Fibroblast of peridontal ligament (primary cell): ENCODE results near the gene TEX14.
A peak's percentile ranks its signal among the peaks of the same experiment; 100 is the strongest.
"Not testable (repeated sequence)": the region's sequence is repeated elsewhere in the genome, so short reads cannot be mapped to it uniquely, and the experiment has no call there.

Experiments
- DNase-seq: peaks from one replicate; pipeline ENCODE4 v3.0.0-alpha.2; 2010; ENCODE audit errors: extremely low read depth

The TEX14 gene

DNA sequence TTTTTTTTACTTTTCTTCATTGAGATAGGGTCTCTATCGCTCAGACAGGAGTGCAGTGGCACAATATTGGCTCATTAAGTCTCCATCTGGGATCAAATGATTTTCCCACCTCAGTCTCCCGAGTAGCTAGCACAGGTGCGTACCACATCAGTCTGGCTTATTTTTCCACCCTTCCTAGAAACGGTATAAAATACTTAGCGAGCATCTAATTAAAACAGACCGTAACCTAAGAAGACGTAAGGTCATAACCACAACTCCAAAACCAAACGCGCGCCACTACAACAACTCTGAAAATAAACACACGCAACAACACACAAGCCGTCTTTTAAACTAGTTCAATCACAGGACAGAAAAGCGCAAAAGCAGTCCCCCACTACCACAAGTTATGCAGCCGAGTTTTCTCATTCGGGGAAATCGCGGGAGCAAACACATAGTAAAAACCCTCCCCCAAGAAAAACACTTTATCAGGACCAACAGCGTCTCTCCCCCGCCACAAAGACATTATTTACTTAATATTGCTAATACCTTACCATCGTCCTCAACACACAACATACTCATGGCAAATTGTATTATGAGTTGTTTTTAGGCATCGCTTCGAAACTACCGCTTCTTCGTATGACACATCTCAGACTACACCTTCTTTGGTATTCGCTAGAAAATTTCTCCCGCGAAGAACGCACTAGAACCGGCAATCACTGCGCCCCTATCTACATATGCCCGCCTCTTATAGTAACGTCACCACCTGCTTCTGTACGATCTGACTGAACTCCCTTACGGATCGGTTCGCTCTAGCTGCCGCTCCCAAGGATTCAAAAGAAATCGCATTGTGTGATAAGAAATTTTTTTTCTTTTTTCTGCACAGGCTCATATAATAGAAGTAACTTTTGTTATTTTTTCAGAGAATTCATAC is 32.8 kb downstream of the TEX14 start:
- peak; percentile 95 for DNase-seq

DNA sequence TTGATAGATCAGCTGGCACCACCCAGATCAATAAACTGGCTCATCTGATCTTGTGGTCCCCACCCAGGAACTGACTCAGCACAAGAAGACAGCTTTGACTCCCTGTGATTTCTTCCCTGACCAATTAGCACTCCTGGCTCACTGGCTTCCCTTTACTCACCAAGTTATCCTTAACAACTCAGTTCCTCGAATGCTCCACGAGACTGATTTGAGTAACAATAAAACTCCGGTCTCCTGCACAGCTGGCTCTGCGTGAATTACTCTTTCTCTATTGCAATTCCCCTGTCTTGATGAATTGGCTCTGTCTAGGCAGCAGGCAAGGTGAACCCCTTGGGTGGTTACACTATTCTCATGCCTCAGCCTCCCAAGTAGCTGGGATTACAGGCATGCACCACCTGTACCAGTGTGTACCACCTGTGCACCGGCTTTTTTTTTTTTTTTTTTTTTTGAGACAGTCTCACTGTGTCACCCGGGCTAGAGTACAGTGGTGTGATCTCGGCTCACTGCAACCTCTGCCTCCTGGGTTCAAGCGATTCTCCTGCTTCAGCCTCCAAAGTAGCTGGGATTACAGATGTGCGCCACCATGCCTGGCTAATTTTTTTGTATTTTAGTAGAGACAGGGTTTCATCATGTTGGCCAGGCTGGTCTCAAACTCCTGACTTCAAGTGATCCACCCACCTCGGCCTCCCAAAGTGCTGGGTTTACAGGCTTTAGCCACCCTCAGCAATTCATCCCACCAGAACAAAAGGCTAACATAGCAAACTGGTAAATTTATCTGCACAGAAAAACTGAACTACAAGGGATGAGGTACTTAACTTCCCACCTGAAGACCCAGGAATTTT is 33.7 kb downstream of the TEX14 start:
- DNase-seq, result not testable (repeated sequence)

DNA sequence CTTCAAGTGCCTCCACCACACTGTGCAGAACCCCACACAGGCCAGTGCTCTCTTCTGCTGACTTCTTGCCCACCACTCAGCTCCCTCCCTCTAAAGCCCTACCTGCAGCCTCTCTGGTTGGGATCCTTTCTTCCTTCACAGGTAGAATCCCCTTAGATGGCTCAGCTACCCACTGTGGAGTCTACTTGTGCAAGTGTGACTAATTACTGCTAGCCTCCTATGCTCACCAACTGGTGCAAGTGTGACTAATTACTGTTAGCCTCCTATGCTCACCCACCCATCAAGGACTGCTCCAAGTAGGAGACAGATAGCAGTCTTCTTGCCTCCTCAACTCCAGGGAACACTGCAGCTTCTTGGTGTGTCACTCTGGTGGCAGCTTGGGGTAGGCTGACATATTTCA is 43.6 kb downstream of the TEX14 start:
- DNase-seq, result no peak

DNA sequence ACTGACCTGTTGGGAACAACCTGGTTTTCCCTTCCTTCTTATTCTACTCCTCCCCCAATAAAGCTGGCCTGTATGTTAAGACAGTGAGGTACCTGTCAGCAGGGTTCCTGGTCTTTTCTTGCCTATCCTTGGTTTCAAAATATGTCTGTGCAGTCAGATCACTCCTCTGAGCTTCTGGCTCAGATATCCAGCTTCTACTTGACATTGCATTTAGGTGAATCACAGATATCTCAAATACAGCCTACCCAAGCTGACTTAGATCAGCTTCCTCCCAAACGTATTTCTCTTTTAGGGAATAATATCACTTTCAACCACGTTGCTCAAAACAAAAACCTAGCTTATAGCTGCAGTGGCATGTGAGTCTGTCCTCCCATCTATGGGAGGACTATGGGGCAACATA is 48.7 kb downstream of the TEX14 start:
- peak; percentile 61 for DNase-seq

DNA sequence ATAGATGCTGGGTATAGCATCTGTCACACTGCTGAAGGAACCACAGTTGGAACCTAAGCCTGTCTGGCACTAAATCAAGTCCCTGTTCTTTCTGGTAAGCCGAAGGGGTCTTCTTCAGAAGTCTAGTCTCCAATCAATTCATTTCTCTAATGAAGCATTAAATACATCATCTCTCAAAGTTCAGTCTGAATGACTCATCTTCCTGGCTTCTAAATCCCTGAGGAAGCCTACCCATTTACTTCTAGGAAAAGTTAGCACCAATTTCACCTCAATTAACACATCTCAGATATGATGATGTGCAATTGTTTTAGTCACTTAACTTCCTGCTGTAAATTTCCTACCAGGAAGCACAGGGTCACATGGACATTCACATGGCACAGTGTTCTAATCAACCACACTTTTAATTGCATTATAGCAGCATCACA is 49.9 kb downstream of the TEX14 start:
- DNase-seq, result no peak

DNA sequence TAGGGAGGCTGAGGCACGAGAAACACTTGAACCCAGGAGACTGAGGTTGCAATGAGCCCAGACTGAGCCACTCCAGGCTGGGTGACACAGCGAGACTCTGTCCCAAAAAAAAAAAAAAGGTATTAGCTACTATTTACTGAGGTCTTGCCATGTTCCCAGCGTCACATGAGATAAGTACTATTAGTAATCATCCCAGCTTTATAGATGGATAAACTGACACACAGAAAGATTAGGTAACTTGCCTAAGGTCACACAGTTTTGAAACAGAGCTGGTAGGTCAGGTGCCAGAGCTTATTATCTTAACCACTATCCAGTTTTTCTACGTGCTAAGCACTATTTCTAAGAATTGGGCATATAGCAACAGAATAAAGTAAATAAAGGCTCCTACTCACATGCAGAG is 51.6 kb downstream of the TEX14 start:
- no peak for DNase-seq

DNA sequence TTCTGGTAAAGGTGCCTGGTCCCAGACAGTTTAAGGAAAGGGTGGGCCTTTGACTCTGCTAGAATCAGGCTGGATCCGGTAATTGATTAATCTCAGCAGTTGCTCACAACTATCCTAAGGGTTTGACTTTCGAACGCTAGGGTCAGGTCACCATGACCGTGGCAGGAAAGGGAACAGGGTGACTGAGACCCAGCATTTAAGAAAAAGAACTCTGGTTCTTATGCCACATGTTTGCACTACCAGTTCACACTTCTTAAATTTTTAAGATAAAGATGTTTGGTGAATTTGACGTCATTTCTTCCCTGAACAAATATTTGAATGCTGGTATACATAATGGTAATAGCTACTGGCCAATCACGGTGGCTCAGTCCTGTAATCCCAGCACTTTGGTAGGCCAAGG is 52.2 kb downstream of the TEX14 start:
- no peak for DNase-seq

DNA sequence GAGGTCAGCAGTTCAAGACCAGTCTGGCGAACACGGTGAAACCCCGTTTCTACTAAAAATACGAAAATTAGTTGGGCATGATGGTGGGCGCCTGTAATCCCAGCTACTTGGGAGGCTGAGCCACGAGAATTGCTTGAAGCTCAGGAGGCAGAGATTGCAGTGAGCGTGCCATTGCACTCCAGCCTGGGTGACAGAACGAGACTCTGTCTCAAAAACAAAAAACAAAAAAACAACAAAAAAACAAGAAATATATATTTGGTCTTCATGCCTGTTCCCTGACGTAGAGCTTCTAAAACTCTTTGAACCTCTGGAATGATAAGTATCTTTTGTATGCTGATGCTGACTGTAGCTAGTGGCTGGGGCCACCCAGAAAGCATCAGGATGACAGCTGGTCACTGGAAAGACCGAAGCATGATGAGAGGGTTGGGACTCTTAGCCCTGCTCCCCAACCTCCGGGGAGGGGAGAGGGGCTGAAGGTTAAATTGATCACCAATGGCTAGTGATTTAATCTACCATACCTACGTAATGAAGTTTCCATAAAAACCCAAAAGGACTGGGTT is 54.8 kb downstream of the TEX14 start:
- DNase-seq, result no peak

DNA sequence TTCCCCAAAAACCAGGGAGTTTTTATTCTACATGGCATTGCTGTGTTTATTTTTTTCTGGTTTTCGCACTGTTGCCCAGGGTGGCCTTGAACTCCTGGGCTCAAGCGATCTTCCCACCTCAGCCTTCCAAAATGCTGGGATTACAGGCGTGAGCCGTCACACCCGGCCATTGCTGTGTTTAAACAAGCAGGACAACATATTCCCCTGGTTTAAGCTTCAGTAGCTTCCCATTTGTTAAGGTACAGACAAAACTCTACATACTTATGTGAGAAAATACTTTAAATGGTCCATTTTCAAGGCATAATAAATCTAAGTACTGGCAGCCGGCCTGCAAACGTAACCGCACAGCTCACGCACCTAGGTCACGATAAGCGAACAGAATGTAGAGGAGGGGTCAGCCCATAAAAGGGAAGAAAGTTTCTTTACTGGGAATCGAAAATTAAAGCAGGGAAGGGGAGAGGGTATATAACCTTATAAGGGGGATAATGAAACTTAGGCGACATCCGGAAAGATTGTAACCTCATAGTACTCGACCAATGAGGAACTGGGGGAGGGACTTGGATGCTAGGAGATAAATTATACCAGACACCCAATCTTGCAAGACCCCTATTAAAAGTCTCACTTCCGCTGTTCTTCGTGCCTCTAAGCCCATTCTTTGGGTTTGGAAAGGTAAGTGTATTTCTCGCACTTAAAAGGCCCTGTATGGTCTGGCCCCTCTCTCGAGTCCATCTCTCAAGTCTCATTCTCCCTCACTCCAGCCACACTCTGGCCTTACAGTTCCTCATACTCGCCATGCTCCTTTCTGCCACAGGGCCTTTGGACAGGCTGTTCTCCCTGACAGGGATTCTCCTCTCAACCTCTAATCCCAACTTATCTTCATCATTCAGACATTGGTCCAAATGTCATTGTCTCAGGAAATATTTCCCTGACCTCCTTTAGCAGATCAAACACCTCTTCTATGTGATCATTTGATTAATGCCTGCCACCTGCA is 59.2 kb downstream of the TEX14 start:
- DNase-seq, result no peak

DNA sequence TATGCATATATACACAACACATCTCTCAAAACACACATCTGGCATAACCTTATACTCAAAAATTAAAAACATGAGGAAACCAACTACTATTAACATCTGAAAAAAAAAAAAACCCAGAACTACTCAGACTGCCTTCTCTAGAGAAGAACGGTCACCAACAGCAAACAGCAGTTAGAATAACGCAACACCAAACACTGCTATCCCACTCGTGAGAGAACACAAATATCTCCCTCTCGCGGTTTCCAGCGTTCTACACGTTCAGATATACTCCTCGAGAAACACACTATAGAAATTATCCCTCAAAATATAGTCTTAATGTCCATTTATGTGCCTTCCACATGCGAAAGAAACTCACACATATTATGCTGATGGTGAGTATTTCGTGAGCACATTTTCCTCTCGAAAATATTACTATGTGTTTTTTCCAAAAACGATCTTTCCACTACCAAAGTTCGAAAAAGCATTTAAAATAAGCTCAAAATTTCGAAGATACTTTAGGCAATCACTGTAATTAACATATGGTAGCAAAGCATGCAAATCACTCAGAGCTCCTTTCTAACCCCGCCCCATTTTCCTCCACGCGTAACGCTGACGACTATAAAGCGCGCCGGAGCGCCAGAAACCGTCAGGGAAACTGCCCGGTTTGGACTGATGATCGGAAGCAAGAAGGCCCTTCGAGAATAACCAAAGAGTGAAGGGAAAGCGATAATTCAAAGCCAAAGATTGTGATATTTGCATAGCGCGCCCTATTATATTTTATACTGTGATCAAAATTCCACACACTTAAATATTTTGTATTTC is 60.1 kb downstream of the TEX14 start:
- peak; percentile 97 for DNase-seq

DNA sequence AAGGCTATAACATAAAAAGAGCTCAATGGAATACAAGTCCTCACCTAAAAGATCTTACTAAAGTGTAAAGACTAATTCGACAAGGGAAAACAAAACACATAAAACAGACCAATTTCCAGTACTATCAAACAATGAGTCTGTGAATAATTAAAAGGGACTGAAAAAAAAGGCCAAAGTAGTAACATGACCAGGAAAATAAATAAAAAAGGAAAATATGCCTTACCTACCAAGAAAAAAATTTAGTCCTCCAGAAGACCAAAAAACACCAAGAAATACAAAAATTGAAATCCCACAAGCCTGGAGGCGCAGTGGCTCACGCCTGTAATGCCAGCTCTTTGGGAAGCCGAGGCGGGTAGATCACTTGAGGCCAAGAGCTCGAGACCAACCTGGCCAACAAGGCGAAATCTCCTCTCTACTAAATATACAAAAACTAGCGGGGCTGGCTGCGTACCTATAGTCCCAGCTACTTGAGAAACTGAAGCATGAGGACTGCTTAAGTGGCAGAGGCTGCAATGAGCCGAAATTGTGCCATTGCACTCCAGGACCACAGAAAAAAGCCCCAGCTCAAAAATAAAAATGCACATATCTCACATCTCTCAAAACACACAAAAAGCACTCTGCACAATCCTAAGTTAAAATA is 60.8 kb downstream of the TEX14 start:
- no peak for DNase-seq

DNA sequence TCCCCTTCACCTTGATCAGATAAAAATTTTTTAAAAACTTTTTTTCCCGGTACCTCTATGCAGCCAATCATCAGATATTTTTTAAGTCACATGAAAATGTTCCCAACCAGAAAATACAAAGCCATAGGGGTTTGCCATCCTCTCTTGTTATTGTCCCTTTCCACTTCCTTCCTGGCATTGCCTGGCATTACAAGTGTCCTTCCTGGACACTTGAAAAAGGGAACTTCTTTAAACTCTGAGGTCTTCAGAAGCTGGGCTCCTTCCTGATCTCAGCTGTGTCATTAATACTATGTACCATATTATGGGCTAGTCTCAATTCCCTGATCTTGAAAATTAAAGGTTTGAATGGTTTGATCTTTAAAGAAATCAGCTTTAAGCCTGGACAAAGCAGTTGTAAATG is 64.9 kb downstream of the TEX14 start:
- DNase-seq, result no peak

DNA sequence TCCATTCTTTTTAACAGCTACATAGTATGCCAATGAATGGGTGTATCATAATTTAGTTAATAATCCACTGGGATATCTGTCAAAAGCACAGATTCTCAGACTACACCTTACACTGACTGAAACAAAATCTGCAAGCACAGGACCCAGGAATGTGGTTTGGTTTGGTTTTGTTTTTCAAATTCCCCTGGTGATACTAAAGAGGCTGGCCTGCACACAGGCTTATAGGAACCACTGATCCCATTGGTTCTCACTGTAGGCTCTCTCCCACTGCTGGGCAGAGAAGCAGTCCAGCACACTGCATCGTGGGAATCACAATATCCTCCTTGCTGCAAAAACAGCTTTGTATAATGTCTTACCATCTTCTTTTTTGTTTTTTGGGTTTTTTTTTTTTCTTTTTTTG is 67.1 kb downstream of the TEX14 start:
- DNase-seq, result no peak

DNA sequence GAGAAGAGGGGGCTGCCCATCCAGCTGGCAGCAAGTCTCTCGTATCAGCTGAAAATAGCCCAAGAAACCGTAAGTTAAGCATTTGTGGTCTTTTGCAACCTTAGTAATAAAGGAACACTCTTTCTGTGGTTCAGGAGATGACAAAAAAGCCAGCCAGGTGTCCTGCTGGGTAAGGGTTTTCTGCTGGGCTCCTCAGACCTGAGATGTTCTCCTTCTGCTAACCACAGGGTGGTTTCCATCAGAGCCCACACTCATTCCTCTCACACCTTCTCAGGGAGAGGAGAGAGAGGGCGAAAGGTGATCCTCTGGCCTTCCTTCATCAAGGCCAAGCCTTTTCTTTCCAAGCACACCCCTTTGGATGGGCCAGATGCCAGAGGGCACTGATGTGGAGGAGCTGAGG is 70.7 kb downstream of the TEX14 start:
- DNase-seq, result no peak

DNA sequence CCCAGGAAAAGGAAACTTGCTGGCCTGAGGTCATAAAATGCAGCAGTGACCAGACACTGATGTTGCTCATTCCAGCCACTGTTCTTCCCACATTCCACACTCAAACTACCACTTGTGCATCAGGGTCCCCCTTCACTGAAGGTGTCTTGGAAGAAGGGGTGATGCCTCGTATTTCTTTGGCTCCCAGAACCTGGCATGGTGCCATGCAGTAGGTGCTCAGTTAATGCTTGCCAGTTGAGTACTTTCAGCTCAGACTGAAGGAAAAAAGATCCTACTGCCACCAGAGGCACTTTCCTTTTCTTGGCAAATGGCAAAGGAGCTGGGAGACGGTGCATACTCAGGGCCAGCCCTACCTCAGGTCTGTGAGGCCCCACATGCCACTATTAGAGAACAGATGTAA is 73.5 kb downstream of the TEX14 start:
- no peak for DNase-seq

DNA sequence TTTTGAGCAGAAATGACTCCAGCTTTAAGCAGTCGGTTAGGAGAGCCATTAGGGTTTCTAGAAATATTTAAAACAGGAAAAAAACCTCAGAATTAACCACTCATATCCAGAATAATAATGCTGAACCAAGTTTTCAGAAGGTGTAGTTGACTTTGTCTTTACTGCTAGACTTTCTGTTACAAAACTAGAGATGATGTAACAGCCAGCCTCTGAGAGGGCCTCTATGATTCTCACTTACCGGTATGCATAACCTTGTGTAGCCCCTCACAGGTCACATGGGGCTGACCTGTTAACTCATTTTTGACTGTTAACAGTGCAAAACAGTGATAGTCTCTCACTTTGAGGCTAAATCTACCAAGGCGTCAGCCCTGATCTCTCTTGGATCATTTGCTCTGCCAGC is 74.3 kb downstream of the TEX14 start:
- DNase-seq, result no peak

DNA sequence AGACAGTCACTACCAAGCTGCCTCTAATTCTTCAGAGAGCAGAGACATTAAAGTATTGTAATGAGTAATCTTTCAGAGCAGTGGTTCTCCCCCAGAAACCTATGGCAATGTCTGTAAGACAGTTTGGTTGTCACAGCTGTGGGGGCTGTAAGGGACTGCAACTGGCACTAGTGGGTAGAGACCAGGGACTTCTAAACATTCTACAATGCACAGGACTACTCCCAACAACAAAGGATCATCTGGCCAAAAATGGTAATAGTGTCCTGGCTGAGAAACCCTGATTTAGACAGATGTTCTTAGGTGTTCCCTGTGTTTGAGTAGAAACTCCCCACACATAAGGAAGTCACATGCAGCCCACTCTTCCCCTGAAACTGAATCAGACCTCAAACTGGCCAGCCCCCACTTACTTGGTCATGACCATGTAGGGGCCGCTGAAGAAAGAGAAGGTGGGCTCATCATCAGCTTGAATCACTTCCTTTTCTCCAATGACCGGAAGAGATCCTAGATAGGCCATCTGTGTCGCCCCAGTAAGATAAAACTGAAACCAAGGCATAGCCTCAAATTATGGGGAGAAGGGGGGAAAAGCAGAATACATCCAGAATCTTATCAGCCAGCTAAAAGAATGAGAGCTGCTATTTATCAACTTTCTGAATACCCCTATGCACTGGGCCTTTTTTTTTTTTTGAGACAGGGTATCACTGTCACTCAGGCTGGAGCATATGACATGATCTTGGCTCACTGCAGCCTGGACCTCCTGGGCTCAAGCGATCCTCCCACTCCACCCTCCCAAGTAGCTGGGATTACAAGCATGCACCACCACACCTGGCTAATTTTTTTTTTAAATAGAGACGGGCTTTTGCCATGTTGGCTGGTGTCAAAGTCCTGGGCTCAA is 75.8 kb downstream of the TEX14 start:
- no peak for DNase-seq

DNA sequence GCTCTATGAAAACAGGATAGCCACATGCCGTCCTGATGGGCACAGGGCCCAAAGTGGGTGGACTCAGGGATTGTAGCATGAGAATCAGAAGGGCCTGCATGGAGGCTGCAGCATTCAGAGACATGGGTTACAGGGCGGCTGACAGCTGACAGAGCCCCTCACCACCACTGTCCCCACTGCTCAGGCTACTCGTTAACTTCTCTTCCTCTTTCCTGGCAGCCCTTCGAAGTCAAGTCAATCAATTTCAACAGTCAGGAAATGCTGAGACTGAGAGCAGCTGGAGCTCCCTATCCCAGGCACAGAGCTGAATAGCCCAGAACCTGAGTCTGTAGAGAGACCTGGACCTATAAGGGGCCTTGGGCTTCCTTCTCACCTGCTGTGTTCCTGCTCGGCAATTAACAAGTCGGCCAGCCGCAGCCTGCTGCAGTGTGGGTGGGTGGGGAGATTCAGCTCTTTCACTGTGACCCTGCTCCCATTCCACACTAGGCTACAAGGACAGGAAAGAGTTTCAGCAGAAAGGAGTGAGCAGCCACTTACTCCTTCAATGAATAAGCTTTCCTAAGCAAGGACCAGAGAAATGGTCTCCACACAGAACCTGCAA is 76.9 kb downstream of the TEX14 start:
- DNase-seq, result no peak

DNA sequence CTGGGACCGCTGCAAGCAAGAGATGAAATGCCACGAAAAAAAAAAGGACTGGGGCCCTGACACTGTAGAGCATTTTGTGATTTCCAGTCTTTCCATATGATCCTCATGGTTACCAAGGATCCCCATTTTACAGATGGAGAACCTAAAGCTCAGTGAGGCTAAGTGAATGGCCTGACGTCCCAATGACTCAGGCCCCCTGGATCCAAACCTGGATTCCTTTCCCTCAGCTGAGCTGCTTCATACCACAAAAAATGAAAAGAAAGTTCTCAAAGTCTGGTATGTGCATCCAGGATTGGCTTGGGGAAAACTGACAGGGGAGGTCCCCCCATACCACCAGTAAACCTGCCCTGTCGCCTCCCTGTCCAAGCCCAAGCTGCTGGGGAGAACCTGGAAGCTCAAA is 80.5 kb downstream of the TEX14 start:
- no peak for DNase-seq
